Left colon (tissue), 2 donors: ENCODE data around the gene NMS. TPM values are rescaled to one million over a fixed set of nuclear protein-coding genes. Genes with fewer than 3 reads are reported as not detected.
"Not testable (repeated sequence)": the region's sequence is repeated elsewhere in the genome, so short reads cannot be mapped to it uniquely, and the experiment has no call there.

Experiments
- ATAC-seq: fragments of 200-7000 bp; cut with Tn5 transposase; one replicate; pipeline ENCODE4 v1.9.1; 2020; ENCODE audit warnings: mild to moderate bottlenecking, moderate library complexity
- DNase-seq, 2 donors: peaks; one replicate each; pipeline ENCODE4 v3.0.0-alpha.2; 2020
- intact Hi-C, 2 donors: fragments of 100-400 bp; cut with DNase I in 1 of 2; cut with micrococcal nuclease in 1 of 2; formaldehyde crosslinking; loops; one replicate each; pipeline versions ENCODE4 v1.11.2 to v1.14.0; 2022; cut with DNase I, micrococcal nuclease
- long read RNA-seq: library from polyadenylated mRNA; unstranded; transcript quantifications from one replicate; pipeline ENCODE4 v2.0.0, GENCODE V29; 2021
- total RNA-seq, 2 donors: library from RNA; stranded (reverse); fragmentation: NEBNext Ultra II Directional; extraction: Animal tissue kit (Norgen Biotek cat#: 25700); gene quantifications; one replicate each; pipeline ENCODE4 v1.2.1, GENCODE V29; 2021
- donor health status: DM: no; HTN: no; CAD: no.
- donor health status: DM: yes; HTN: yes; CAD: no.

The NMS gene
- total RNA-seq: not detected
- long read RNA-seq: 0 reads

- DNase-seq: no peak
- intact Hi-C loops: no loop called here
- no peak for ATAC-seq
These were observed at the start of gene NMS for GRCh38 chr2:100470182-100470581. Gene NMS, plus strand, starts transcription at chr2:100470482. Its CDS starts 7 bp downstream, at chr2:100470489.

- intact Hi-C loops: no loop called here
- no peak for DNase-seq
- ATAC-seq: no peak
These were observed 47.8 kb upstream of the NMS start for GRCh38 chr2:100422320-100423055.

- ATAC-seq: no peak
- intact Hi-C loops: no loop called here
- DNase-seq: no peak
These were observed 46.7 kb upstream of the NMS start for GRCh38 chr2:100423631-100424030.

GRCh38 chr2:100424277-100424875 is 45.9 kb upstream of the NMS start:
- no peak for ATAC-seq
- no peak for DNase-seq
- intact Hi-C loops: no loop called here

- no peak for DNase-seq
- intact Hi-C loops: no loop called here
- ATAC-seq: no peak
These were observed 45.2 kb upstream of the NMS start for GRCh38 chr2:100425107-100425506.

- DNase-seq (no peak), ATAC-seq (no peak)
- intact Hi-C loops: no loop called here
These were observed 44.5 kb upstream of the NMS start for GRCh38 chr2:100425573-100426383.

- intact Hi-C loops: no loop called here
- no peak for ATAC-seq
- DNase-seq: no peak
These were observed 43.9 kb upstream of the NMS start for GRCh38 chr2:100426384-100426720.

GRCh38 chr2:100427111-100427510 is 43.2 kb upstream of the NMS start:
- intact Hi-C loops: no loop called here
- DNase-seq (no peak), ATAC-seq (no peak)

GRCh38 chr2:100427627-100428258 is 42.5 kb upstream of the NMS start:
- peak; percentile 46 for ATAC-seq
- intact Hi-C loops: no loop called here

GRCh38 chr2:100429726-100430125 is 40.6 kb upstream of the NMS start:
- intact Hi-C loops: no loop called here

More at GRCh38 chr2:100427627-100428258, 42.5 kb upstream of the NMS start:
- DNase-seq: peak; percentile 63 to 76

GRCh38 chr2:100437751-100438150 is 32.5 kb upstream of the NMS start:
- intact Hi-C loops: no loop called here
- DNase-seq (no peak), ATAC-seq (no peak)

More at GRCh38 chr2:100429726-100430125, 40.6 kb upstream of the NMS start:
- ATAC-seq: no peak
- DNase-seq: no peak

GRCh38 chr2:100446696-100447095 is 23.6 kb upstream of the NMS start:
- ATAC-seq (no peak), DNase-seq (no peak)
- intact Hi-C loops: no loop called here

- DNase-seq: no peak
- intact Hi-C loops: no loop called here
- no peak for ATAC-seq
These were observed 19.2 kb upstream of the NMS start for GRCh38 chr2:100451092-100451491.

GRCh38 chr2:100451734-100452133 is 18.5 kb upstream of the NMS start:
- intact Hi-C loops: no loop called here
- DNase-seq (no peak), ATAC-seq (no peak)

GRCh38 chr2:100453853-100454252 is 16.4 kb upstream of the NMS start:
- intact Hi-C loops: no loop called here
- DNase-seq (no peak), ATAC-seq (no peak)

GRCh38 chr2:100456357-100456756 is 13.9 kb upstream of the NMS start:
- DNase-seq, ATAC-seq, intact Hi-C loops: not testable (repeated sequence)

GRCh38 chr2:100460904-100461530 is 9.3 kb upstream of the NMS start:
- ATAC-seq (peak; percentile 87), DNase-seq (no peak)
- intact Hi-C loops: no loop called here

- ATAC-seq (no peak), DNase-seq (peak in 1 of 2 donors; percentile 13)
- intact Hi-C loops: no loop called here
These were observed 724 bp downstream of the NMS start for GRCh38 chr2:100470898-100471514.

- DNase-seq (no peak), ATAC-seq (no peak)
- intact Hi-C loops: no loop called here
These were observed 6.3 kb downstream of the NMS start for GRCh38 chr2:100476606-100477005.
